AG20443 (cell line): ENCODE data around the gene INF2.
"Not testable (repeated sequence)": the region's sequence is repeated elsewhere in the genome, so short reads cannot be mapped to it uniquely, and the experiment has no call there.

Experiments
- DNase-seq: peaks from one replicate; pipeline ENCODE4 v3.0.0; 2012; ENCODE audit warnings: low spot score, mixed read lengths

INF2 gene

GRCh38 chr14:104721505-104722431, 32.4 kb downstream of the INF2 start:
- peak; percentile 45 for DNase-seq

DNA sequence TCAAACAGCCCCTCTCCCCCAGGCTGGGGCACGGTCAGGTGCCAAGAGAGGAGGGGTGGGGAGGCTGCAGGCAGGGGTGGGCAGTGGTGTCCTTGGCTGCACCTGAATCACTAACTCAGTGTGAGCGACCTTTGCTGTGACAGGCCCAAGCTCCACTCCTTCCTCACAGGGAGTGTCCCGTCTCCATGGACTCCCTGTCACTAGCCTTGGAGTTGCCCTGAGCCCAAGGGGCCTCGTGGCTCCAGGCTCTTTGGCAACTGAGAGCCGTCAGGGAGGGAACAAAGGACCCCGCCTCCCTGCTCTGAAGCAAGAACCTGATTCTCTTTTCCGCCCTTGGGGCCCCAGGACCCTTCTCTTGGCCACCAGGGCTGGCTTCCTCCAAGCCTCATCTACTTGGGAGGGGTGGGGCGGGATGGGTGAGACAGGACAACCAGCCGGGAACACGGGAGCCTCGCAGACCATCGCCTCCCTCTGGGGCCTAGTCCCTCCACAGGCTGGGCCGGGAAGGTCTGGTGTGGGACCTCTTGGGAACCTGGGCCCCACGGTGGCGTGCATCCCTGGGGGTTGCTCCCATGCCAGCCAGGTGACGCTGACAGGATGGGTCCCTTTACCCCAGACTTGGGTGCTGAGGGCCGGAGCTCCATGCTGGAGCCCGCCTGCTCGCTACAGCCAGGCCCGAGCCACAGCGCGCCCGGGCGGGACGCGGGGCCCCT, 33.7 kb downstream of the INF2 start:
- DNase-seq: no peak

GRCh38 chr14:104723651-104724406, 34.4 kb downstream of the INF2 start, which contains the start of gene ADSS1:
TSS of gene ADSS1 (plus strand) at chr14:104724229. CDS start at chr14:104724271, 42 bp downstream.
- DNase-seq: peak; percentile 94

DNA sequence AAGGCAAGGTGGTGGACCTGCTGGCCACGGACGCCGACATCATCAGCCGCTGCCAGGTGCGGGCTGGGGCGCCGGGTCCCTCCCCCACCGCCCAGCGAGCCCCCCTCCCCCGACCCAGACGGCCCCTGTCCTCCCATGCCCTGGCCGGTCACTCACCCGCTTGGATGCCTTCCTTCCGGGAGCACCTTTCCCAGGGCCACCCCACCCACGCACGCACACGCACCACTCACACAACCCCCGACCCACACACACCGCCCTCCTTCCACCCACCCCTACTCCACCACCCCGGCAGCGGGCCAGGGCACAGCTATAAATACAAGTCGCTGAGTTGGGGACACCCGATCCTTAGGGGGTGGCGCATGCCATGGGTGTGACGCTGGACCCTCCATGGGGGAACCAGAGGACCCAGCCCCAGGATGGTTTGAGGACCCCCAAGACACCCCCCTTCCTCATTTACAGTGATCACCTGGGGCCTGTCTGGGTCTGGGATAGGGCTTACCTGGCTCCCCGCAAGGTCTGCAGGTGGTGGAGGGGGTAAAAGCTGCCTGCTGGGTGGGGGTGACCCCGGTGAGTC, 35.1 kb downstream of the INF2 start:
- DNase-seq: peak; percentile 30

- peak; percentile 60 for DNase-seq
These were observed 35.8 kb downstream of the INF2 start for GRCh38 chr14:104724981-104725771.

DNA sequence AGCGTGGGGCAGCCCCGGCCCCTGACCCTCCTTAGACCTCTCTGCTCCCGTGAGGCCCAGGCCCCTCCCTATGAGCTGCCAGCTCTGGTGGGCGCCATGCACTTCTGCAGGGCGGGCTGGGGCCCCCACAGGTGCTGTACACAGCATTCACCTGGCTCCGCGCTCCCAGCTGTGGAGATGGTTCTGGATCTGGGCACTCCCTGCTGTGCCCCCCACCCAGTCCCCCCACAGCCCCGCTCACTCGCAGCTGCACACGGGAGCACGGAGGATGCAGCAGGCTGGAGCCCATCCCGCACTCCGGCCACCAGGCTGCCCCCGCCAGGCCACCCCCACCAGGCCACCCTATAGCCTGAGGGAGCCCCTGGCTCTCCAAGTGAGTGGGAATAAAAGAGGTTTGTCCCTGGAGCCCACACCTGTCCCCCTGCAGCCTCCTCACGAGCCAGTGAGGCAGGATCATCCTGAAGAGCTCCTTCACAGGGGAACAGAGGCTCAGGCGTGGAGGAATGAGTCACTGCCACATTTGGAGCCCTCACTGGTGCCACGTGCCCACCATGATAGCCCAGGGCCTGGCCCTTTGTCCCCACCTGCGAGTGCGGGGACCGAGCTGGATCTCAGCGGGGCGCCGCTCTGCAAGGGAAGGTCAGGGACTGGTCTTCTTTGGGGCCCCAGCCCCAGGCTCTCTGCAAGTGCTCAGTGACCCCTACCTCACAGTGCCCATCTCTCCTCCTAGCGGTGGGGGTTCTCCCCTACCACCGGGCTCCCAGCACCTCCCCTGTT, 36.5 kb downstream of the INF2 start:
- DNase-seq: no peak

DNA sequence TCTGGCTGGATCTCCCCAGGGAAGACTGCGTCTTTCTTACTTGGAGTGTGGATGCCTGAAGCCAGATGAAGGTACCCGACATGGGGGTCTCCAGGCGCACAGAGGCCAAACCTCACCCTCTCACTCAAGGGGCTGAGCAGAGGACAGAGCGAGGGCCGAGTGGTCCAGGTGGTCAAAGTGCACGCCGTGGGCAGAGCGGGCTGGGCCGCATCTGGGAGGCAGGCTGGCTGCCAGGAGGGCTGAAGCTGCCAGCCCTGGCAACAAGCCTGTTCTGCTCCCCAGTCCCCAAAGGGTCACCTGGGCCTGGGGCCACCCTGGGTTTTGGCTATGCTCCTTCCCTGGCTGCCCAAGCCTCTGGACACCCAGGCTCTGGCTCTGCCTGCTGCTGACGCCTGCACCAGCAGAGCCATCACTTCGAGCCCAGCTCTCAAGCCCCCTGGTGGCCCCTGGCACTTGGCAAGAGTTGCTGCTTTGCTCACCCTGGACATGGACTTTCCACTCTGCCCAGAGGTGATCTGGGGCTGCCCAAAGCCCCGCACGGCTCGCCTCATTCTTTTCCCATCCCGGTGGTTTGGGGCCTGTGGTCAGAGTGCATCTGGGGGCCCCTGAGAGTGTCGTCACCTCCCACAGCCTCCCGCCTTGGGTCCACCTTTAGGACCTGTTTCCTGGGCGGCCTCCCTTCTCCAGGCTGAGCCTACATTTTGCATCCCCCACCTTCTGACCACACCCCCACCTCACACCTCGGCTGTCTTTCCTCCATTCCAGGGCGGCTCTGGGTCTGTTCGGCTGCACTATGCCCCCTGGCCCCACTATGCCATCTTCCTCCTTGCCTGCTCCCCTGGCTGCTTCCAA, 37.4 kb downstream of the INF2 start:
- DNase-seq: no peak

DNA sequence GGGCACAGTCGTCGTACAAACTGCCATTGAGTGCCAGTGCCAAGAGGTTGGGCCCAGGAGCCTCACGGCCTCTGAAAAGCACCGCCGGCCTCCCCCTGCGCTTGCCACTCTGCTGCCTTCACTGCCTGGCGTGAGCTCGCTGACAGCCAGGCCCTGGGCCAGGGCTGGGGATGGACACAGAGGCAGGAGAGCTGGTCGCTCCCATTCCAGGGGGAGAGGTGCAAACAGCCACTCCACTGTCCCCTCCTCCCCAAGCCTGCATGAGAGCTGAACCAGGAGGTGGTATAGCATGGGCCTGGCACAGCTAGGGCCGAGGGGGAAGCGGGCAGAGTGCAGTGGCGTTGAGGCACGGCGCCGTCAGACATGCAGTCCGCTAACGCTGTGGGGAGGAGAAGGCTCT, 39.2 kb downstream of the INF2 start:
- DNase-seq: no peak

DNA sequence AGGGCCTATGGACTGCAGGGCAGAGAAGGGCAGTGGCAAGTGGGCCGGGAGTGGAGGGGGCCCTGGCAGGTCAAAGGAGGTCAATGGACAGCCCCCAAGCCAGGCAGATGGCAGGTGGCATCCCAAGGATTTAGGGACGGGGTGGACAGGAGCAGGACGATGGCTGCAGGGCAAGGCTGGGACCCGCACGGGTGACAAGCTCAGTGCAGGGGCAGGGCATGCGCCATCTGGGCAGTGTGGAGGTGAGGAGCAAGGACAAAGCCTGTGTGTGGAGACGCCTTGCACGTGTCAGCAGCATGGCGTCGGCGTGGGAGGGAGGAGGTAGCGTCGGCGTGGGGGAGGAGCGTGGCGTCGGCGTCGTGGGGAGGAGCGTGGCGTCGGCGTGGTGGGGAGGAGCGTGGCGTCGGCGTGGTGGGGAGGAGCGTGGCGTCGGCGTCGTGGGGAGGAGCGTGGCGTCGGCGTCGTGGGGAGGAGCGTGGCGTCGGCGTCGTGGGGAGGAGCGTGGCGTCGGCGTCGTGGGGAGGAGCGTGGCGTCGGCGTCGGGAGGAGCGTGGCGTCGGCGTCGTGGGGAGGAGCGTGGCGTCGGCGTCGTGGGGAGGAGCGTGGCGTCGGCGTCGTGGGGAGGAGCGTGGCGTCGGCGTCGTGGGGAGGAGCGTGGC, 39.9 kb downstream of the INF2 start:
- DNase-seq: not testable (repeated sequence)

DNA sequence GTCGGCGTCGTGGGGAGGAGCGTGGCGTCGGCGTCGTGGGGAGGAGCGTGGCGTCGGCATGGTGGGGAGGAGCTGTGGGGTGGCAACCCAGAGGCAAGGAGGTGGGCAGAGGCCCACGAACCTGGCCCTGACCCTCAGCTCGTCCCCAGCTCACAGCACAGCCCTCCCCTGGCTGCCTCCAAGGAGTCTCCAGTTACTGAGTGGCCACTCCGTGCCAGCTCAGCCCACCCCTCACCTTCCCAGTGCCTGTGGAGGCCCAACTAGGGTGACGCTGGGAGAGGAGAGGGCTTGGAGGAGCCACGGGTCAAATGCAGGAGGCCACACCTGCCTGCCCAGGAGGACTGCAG, 40.4 kb downstream of the INF2 start:
- DNase-seq: no peak

GRCh38 chr14:104730487-104730886, 41.1 kb downstream of the INF2 start:
- DNase-seq: no peak

- no peak for DNase-seq
These were observed 42.2 kb downstream of the INF2 start for GRCh38 chr14:104731320-104732294.

DNA sequence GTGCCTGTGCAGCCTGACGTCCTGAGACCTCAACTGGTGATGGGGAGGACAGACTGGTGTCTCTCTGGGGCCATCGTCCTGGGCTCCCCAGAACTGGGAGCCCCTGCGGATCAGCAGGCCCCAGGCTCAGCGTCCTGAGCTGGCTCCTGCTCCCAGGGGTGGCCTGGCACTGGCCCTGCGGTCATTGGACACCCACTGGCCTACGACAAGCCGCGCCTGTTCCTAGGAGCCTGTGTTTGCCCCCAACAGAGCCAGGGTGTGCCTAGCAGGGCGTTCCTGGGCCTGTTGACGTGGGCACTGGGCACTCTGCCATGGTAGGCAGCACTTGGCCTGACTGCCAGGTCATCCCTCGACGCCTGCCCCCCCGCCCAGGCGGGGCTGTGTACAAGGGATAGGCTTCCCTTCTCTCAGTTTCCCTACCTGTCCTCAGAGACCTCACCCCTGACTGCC, 43.0 kb downstream of the INF2 start:
- DNase-seq: no peak

- no peak for DNase-seq
These were observed 43.7 kb downstream of the INF2 start for GRCh38 chr14:104732931-104733681.

- no peak for DNase-seq
These were observed 44.7 kb downstream of the INF2 start for GRCh38 chr14:104734051-104734587.

GRCh38 chr14:104734601-104734990, 45.2 kb downstream of the INF2 start:
- DNase-seq: no peak
